ENCODE measurements around the gene ATL1.
"Not testable (repeated sequence)": the region's sequence is repeated elsewhere in the genome, so short reads cannot be mapped to it uniquely, and the experiment has no call there.

ATL1 gene

DNA sequence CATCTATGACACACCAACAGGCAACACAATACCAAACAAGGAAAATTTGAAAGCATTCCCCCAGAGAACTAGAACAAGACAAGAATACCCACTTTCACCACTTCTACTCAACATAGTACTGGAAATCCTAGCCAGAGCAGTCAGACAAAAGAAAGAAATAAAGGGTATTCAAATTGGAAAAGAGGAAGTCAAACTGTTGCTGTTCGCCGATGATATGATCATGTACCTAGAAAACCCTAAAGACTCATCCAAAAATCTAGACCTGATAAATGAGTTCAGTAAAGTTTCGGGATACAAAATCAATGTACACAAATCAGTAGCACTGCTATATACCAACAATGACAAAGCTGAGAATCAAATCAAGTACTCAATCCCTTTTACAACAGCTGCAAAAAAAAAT lies 8.1 kb upstream of the ATL1 start:
- no peaks in the 10 kb centered on the region for H3K36me3 Mint-ChIP-seq (ENCODE audit: low read depth)
- H3K4me1 Mint-ChIP-seq (ENCODE audit: low read depth): peaks cover 6% of the 10 kb centered on the region
- no peaks in the 10 kb centered on the region for H3K9me3 Mint-ChIP-seq
- peaks cover 33% of the 10 kb centered on the region for H3K27me3 Mint-ChIP-seq (ENCODE audit: low read depth)
- H3K4me3 Mint-ChIP-seq: no peak overlapping the region
- no peak overlapping the region for H3K27ac Mint-ChIP-seq

DNA sequence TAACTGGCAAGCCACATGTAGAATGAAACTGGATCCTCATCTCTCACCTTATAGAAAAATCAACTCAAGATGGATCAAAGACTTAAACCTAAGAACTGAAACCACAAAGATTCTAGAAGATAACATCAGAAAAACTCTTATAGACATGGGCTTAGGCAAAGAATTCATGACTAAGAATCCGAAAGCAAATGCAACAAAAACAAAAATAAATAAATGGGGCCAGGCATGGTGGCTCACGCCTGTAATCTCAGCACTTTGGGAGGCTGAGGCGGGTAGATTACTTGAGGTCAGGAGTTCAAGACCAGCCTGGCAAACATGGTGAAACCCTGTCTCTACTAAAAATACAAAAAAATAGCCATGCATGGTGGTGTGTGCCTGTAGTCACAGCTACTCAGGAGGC lies 7.1 kb upstream of the ATL1 start:
- H3K27me3 Mint-ChIP-seq (ENCODE audit: low read depth): peaks cover 42% of the 10 kb centered on the region

DNA sequence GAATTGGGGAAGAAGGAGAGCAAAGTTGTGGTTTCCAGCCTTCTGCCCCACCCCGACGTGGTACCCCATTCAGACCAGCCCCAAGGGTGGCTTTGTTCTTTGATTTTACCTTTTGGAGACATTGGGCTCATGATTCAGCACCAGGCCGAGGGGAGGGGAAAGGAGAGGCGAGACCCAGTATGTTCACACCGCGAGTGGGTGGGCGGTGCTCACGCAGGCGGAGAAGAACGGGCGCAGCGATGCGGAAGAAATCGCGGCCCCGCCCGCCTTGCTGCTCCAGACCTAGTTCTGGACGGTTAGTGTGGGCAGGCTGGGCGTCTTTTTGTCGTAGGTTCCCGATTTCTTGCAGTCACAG lies 963 bp downstream of the ATL1 start:
- Mint-ChIP-seq H3K36me3 (ENCODE audit: low read depth) (no peaks in the 10 kb centered on the region), H3K9me3 (no peaks in the 10 kb centered on the region), H3K4me3 (peak overlapping the region; percentile 83), H3K4me1 (ENCODE audit: low read depth) (peaks cover 9% of the 10 kb centered on the region), H3K27ac (no peak overlapping the region), H3K27me3 (ENCODE audit: low read depth) (peaks cover 67% of the 10 kb centered on the region)

More for the DNA sequence above, 7.1 kb upstream of the ATL1 start:
- H3K4me3 Mint-ChIP-seq; H3K36me3 Mint-ChIP-seq (ENCODE audit: low read depth); H3K27ac Mint-ChIP-seq; H3K9me3 Mint-ChIP-seq; H3K4me1 Mint-ChIP-seq (ENCODE audit: low read depth): not testable (repeated sequence)

DNA sequence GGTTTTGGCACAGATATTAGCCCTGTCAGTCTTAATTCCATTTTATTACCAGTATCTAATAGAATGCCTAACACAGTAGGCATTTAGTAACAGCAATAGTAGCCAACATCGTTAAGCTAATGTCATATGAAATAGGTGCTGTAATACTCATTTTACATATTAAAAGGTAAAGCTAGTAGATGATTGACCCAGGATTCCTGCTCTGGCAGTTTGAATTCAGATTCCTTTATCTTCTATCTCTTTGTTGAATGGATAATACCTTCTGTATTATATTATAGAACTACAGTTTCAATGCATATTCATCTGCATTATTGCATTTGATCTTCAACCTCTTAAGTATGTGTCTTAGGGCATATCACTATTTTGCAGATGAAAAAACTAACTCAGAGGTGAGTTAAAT lies 2.9 kb downstream of the ATL1 start:
- Mint-ChIP-seq H3K4me1 (ENCODE audit: low read depth) (peaks cover 9% of the 10 kb centered on the region), H3K9me3 (no peaks in the 10 kb centered on the region), H3K27me3 (ENCODE audit: low read depth) (peaks cover 55% of the 10 kb centered on the region), H3K27ac (no peak overlapping the region), H3K36me3 (ENCODE audit: low read depth) (no peaks in the 10 kb centered on the region), H3K4me3 (no peak overlapping the region)

DNA sequence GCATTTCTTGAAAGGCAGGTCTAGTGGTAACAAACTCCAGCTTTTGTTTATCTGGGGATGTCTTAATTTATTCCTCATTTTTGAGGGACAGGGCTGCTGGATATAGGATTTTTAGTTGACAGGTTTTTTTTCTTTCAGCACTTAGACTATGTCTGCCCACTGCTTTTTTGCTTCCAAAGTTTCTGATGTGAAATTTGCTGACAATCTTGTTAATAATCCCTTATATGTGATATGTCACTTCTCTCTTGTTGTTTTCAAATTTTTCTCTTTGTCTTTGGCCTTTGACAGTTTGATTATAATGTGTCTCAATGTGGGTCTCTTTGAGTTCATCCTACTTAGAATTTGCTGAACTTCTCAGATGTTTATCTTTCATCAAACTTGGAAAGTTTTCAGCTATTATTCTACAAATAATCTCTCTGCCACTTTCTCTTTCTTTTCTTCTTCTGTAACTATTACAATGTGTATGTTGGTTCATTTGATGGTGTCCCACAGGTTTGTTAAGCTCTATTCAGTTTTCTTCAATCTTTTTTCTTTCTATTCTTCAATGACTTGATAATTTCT lies 9.8 kb downstream of the ATL1 start:
- no peak overlapping the region for H3K27ac Mint-ChIP-seq
- peaks cover 4% of the 10 kb centered on the region for H3K36me3 Mint-ChIP-seq (ENCODE audit: low read depth)
- peaks cover 20% of the 10 kb centered on the region for H3K9me3 Mint-ChIP-seq
- no peak overlapping the region for H3K4me3 Mint-ChIP-seq
- H3K27me3 Mint-ChIP-seq (ENCODE audit: low read depth): peaks cover 25% of the 10 kb centered on the region
- H3K4me1 Mint-ChIP-seq (ENCODE audit: low read depth): no peaks in the 10 kb centered on the region

DNA sequence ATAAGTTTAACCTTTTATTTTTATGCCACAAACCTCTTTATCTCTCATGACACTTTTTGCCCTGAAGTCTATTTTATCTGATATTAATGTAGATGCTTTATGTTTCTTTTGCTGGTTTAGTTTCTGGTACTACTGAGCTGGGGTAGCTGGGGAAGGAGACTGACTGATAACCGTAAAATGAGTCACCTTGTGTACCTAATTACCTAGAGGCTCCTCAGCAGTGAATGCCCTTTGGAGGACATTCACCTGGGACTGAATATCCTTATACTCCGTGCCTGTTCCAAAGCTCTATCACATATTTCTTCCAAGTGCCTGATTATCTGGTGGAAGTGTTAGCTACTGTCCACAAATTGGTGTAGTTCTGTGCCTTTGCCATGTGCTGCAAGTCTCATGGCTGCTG lies 13.9 kb downstream of the ATL1 start:
- peaks cover 13% of the 10 kb centered on the region for H3K27me3 Mint-ChIP-seq (ENCODE audit: low read depth)
- H3K4me1 Mint-ChIP-seq (ENCODE audit: low read depth): peaks cover 2% of the 10 kb centered on the region
- peaks cover 15% of the 10 kb centered on the region for H3K9me3 Mint-ChIP-seq
- no peak overlapping the region for H3K27ac Mint-ChIP-seq
- H3K4me3 Mint-ChIP-seq: no peak overlapping the region
- H3K36me3 Mint-ChIP-seq (ENCODE audit: low read depth): peaks cover 4% of the 10 kb centered on the region

DNA sequence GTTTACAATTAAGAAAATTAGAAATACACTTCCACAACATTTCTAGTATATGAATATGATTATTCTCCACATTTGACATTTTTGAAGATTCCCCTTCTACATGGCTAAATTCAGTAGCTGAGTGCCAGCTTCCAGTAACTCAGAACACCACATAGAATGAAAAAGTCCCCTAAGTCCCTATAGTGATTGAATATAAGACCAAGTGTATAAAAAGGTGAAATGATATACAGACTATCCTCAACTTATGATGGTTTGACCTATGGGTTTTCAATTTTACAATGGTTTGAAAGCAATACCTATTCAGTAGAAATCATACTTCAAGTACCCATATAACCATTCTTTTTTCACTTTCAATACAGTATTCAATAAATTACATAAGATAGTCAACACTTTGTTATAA lies 15.8 kb downstream of the ATL1 start:
- no peak overlapping the region for H3K4me3 Mint-ChIP-seq
- no peaks in the 10 kb centered on the region for H3K36me3 Mint-ChIP-seq (ENCODE audit: low read depth)
- no peak overlapping the region for H3K27ac Mint-ChIP-seq
- H3K4me1 Mint-ChIP-seq (ENCODE audit: low read depth): peaks cover 2% of the 10 kb centered on the region
- peaks cover 2% of the 10 kb centered on the region for H3K9me3 Mint-ChIP-seq
- H3K27me3 Mint-ChIP-seq (ENCODE audit: low read depth): peaks cover 16% of the 10 kb centered on the region

DNA sequence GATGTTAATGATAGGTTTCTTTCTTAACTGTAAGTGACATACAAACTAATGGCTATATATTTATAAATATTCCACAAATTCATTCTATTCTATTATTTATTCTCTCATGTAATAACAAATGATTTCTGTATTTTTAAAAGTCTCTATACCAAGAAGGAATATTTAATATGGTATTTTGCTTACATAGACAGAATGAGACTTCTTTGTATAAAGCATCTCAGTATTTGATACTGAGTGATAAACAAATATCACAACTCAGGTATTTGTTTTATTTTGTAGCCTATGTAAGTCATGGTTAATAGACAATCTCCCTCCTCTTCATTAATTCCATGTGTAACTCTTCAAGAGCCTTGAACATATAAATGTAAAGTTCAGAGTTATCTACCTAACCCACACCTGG lies 18.0 kb downstream of the ATL1 start:
- no peaks in the 10 kb centered on the region for H3K36me3 Mint-ChIP-seq (ENCODE audit: low read depth)
- no peak overlapping the region for H3K4me3 Mint-ChIP-seq
- peaks cover 12% of the 10 kb centered on the region for H3K27me3 Mint-ChIP-seq (ENCODE audit: low read depth)
- no peak overlapping the region for H3K27ac Mint-ChIP-seq
- peaks cover 2% of the 10 kb centered on the region for H3K4me1 Mint-ChIP-seq (ENCODE audit: low read depth)
- H3K9me3 Mint-ChIP-seq: no peaks in the 10 kb centered on the region

DNA sequence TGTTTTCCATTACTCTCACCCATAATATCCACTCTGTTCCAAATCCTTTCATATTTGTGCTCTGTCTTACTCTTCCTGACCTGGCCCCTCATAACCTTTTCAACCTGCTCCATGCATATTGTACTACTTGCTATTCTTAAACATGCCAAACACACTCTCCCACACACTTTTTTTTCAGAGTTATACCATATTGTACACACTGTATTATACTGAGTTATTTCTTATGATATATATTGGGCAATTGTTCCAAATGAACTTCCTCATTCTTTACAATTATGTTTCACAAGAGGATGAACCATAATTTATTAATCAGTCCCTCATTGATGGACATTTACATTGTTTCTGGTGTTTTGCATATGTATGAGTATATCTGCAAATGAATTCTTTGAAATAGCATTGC lies 18.5 kb downstream of the ATL1 start:
- H3K4me3 Mint-ChIP-seq: no peak overlapping the region
- H3K4me1 Mint-ChIP-seq (ENCODE audit: low read depth): peaks cover 2% of the 10 kb centered on the region
- no peak overlapping the region for H3K27ac Mint-ChIP-seq
- no peaks in the 10 kb centered on the region for H3K9me3 Mint-ChIP-seq
- no peaks in the 10 kb centered on the region for H3K36me3 Mint-ChIP-seq (ENCODE audit: low read depth)
- H3K27me3 Mint-ChIP-seq (ENCODE audit: low read depth): peaks cover 15% of the 10 kb centered on the region

DNA sequence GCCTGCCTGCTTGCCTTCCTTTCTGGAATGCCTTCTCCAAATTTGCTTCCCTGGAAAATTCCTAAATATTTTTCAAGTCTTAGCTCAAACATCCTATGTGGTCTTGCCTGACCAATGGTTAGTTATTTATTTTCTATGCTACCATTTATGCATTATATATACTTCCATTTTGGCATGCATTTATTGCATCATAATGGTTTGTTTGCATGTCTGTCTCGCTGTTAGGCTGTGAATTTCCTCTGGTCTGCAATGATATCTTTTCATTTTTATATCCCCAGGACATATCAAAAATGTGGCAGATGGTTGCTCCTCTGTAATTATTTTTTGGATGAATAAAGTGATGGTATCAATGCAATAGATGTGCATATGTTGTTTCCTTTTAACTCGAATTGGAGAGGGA lies 30.5 kb downstream of the ATL1 start:
- Mint-ChIP-seq H3K36me3 (ENCODE audit: low read depth) (no peaks in the 10 kb centered on the region), H3K4me3 (no peak overlapping the region), H3K9me3 (no peaks in the 10 kb centered on the region), H3K27ac (no peak overlapping the region), H3K27me3 (ENCODE audit: low read depth) (peaks cover 8% of the 10 kb centered on the region), H3K4me1 (ENCODE audit: low read depth) (no peaks in the 10 kb centered on the region)

DNA sequence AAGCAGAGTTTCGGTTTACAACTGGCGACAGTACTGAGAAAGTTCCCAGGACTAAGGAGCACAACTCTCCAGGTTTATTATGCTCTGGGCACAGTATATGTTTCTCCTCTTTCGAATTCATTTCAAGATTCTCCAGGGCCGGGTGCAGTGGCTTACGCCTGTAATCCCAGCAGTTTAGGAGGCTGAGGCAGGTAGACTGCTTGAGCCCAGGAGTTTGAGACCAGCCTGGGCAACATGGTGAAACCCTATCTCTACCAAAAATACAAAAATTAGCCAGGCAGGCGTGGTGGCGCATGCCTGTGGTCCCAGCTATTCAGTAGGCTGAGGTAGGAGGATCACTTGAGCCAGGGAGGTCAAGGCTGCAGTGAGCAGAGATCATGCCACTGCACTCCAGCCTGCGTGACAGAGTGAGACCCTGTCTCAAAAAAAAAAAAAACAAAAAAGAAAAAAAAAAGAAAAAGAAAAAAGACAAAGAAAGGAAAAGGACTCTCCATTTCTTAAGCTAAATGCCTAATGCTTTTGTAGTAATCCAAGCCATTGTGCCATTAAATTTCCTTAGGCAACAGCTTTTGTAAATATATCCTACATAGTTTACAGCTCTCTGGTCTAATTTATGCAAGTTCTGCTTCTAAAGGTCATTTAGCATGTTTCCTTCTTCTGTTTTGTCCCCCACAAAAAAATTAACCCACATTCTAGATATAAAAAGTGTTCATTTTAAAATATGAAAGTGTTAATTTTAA lies 34.8 kb downstream of the ATL1 start:
- no peak overlapping the region for H3K4me3 Mint-ChIP-seq
- H3K27ac Mint-ChIP-seq: no peak overlapping the region
- peaks cover 8% of the 10 kb centered on the region for H3K27me3 Mint-ChIP-seq (ENCODE audit: low read depth)
- H3K9me3 Mint-ChIP-seq: no peaks in the 10 kb centered on the region
- no peaks in the 10 kb centered on the region for H3K36me3 Mint-ChIP-seq (ENCODE audit: low read depth)
- H3K4me1 Mint-ChIP-seq (ENCODE audit: low read depth): peaks cover 1% of the 10 kb centered on the region

DNA sequence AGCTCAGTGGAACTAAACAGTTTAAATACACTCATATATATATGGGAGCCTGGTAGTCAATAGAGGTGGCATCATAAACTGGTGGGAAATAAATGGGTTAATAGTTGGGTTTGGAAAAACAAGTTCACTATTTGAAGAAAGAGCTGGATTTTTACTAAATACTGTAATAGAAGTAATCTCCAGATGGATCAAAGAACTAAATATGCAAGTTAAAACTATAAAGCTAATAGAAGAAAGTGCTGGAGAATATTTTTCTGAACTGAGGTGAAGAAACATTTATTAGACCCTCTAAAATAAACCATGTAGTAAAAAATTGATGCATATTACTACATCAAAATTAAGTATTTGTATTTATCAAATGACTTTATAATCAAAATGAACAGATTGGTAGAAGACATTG lies 38.8 kb downstream of the ATL1 start:
- Mint-ChIP-seq H3K27ac (no peak overlapping the region), H3K4me1 (ENCODE audit: low read depth) (peaks cover 4% of the 10 kb centered on the region), H3K36me3 (ENCODE audit: low read depth) (no peaks in the 10 kb centered on the region), H3K27me3 (ENCODE audit: low read depth) (no peaks in the 10 kb centered on the region), H3K9me3 (no peaks in the 10 kb centered on the region), H3K4me3 (no peak overlapping the region)

DNA sequence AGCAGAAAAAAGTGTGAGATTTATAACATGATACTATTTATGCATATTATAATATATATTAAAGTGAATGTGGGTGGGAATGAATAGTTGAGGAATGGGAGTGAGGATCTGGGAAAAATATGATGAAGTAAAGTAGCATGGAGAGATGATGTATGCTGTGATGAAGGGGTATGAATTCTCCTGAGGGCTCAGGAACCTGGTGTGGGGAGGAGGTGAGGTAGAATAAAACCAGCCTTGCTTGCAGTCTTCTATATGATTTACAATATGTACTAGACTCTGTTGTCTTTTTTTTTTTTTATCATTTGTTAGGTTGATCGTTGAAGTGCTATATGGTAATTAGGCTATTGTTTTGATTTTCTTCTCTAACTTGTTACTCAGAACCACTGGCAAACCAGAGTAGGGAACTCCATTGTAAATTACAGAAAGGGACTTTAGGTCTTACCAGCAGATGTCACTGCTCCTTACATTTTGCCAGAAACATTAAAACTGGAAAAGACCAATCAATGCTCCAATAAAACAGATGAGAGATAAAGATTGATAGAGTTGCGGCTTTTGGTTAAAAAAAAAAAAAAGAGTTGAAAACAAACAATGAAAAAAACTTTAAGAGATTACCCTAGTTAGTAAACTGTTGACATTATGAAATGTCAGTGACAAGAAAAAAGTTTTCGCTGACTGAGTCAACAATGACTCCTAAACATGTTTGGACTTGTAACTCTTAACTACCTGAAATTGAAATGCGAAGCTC lies 39.9 kb downstream of the ATL1 start:
- Mint-ChIP-seq H3K4me3 (no peak overlapping the region), H3K36me3 (ENCODE audit: low read depth) (no peaks in the 10 kb centered on the region), H3K27ac (no peak overlapping the region), H3K27me3 (ENCODE audit: low read depth) (no peaks in the 10 kb centered on the region), H3K9me3 (no peaks in the 10 kb centered on the region), H3K4me1 (ENCODE audit: low read depth) (peaks cover 4% of the 10 kb centered on the region)

DNA sequence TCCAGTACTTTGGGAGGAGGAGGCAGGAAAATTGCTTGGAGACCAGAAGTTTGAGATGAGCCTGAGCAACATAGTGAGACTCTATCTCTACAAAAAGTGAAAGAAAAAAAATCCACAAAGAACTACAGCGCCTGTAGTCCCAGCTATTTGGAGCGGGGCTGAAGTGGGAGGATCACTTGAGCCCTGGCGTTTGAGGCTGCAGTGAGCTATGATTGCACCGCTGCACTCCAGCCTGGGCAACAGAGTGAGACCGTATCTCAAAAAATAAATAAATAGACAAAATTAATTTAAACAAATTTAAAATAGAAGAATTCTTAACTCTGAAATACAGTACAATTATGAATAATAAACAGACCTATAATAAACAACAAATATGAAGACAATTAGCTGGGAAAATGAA lies 40.9 kb downstream of the ATL1 start:
- H3K4me3 Mint-ChIP-seq: no peak overlapping the region
- peaks cover 4% of the 10 kb centered on the region for H3K4me1 Mint-ChIP-seq (ENCODE audit: low read depth)
- no peak overlapping the region for H3K27ac Mint-ChIP-seq
- no peaks in the 10 kb centered on the region for H3K36me3 Mint-ChIP-seq (ENCODE audit: low read depth)
- H3K27me3 Mint-ChIP-seq (ENCODE audit: low read depth): peaks cover 3% of the 10 kb centered on the region
- no peaks in the 10 kb centered on the region for H3K9me3 Mint-ChIP-seq

DNA sequence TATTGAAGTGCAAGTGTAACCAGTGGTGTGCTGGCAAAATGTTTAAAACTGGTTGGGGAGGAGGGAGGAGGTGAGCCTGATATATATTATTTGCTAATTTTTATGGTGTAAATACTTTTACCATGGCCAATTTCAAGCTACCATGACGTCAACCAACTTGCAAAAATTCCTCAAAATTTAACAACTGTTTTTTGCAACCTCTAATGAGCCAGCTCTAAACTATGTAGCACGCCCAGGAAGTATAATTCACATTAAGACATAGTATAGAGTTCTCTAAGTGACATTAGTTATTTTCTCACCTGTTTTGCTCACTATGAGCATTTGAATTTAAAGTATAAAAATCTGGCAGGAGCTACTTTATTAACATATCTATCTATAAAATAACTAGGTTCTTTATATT lies 41.4 kb downstream of the ATL1 start:
- Mint-ChIP-seq H3K27ac (no peak overlapping the region), H3K36me3 (ENCODE audit: low read depth) (no peaks in the 10 kb centered on the region), H3K4me1 (ENCODE audit: low read depth) (peaks cover 4% of the 10 kb centered on the region), H3K9me3 (no peaks in the 10 kb centered on the region), H3K27me3 (ENCODE audit: low read depth) (peaks cover 4% of the 10 kb centered on the region), H3K4me3 (no peak overlapping the region)

Measured in T-helper 1 cell treated with Interleukin-12 subunit alpha and Interleukin-12 subunit beta and Interleukin-4 antibody, amounts not matched to agents 30 μg/mL and 1 μg/mL, for 36 hours (primary cell).